ENCODE measurements around the gene IL21.
A peak's percentile ranks its signal among the peaks of the same experiment; 100 is the strongest.

GRCh38 chr4:122576261-122577188 is 44.3 kb downstream of the IL21 start:
- no peak for TF ChIP-seq SIN3A (IDR thresholded peaks at IDR 0.05; ENCODE audit: borderline replicate concordance, insufficient read depth, low read depth, low read length)
- peak; percentile 53; the same call in 1 of the 2 replicates for TF ChIP-seq CTCF (IDR thresholded peaks at IDR 0.05)
